Measurements from ENCODE around the gene YAF2. TPM values are rescaled to one million over a fixed set of nuclear protein-coding genes. Genes with fewer than 3 reads are reported as not detected.
"Not testable (repeated sequence)": the region's sequence is repeated elsewhere in the genome, so short reads cannot be mapped to it uniquely, and the experiment has no call there.

Gene YAF2
- total and polyA plus RNA-seq, 10 donors, result 15.9 to 83.7 (median 49.2) TPM

GRCh38 chr12:42217656-42218055, 20.4 kb downstream of the YAF2 start:
- Histone ChIP-seq H3K27ac (no peak overlapping the region), H3K9me3 (no peaks in the 10 kb centered on the region), H3K4me1 (peaks cover 0 to 78% (median 19%) of the 10 kb centered on the region in 6 donors), H3K4me3 (no peak overlapping the region), H3K27me3 (replicated peaks in 1 of 7) (no peaks in the 10 kb centered on the region), H3K36me3 (no peaks in the 10 kb centered on the region)
- TF ChIP-seq CTCF (IDR thresholded peaks at IDR 0.05 in 8 of 11, conservative IDR thresholded peaks at IDR 0.05 in 3 of 11) (no peak), POLR2AphosphoS5 (IDR thresholded peaks at IDR 0.05) (no peak), POLR2A (IDR thresholded peaks at IDR 0.05) (no peak)
- intact Hi-C loops (cut with DNase I; ENCODE audit: low total_unique reads), result no loop called here
- no peak for DNase-seq

GRCh38 chr12:42216737-42217136, 21.3 kb downstream of the YAF2 start:
- TF ChIP-seq POLR2A (IDR thresholded peaks at IDR 0.05), result no peak
- no peak for TF ChIP-seq CTCF (IDR thresholded peaks at IDR 0.05 in 8 of 11, conservative IDR thresholded peaks at IDR 0.05 in 3 of 11)
- TF ChIP-seq POLR2AphosphoS5 (IDR thresholded peaks at IDR 0.05), result no peak
- no peak overlapping the region for H3K4me3 ChIP-seq
- WGBS, 5 donors, result 90 to 98% (median 96%) methylated on average over 1 of the region's 1 CpG
- no peak for DNase-seq
- H3K36me3 ChIP-seq, result no peaks in the 10 kb centered on the region
- H3K27me3 ChIP-seq (replicated peaks in 1 of 7), result no peaks in the 10 kb centered on the region
- no peaks in the 10 kb centered on the region for H3K9me3 ChIP-seq
- no peak overlapping the region for H3K27ac ChIP-seq
- intact Hi-C loops (cut with DNase I; ENCODE audit: low total_unique reads), result no loop called here
- H3K4me1 ChIP-seq, result peaks cover 0 to 70% (median 18%) of the 10 kb centered on the region in 6 donors

- WGBS, 5 donors, result 94 to 97% (median 95%) methylated on average over 4 of the region's 4 CpGs
- H3K9me3 ChIP-seq; H3K27me3 ChIP-seq (replicated peaks in 1 of 7); H3K36me3 ChIP-seq; DNase-seq; H3K27ac ChIP-seq; intact Hi-C loops (cut with DNase I; ENCODE audit: low total_unique reads); H3K4me3 ChIP-seq: not testable (repeated sequence)
- H3K4me1 ChIP-seq, result peaks cover 0 to 62% (median 13%) of the 10 kb centered on the region in 6 donors
Measured at GRCh38 chr12:42215759-42216158, 22.3 kb downstream of the YAF2 start.

GRCh38 chr12:42213954-42214426, 24.1 kb downstream of the YAF2 start:
- Histone ChIP-seq H3K27ac (no peak overlapping the region), H3K4me3 (no peak overlapping the region), H3K36me3 (peaks cover 0 to 20% (median 11%) of the 10 kb centered on the region in 6 donors), H3K27me3 (replicated peaks in 1 of 7) (no peaks in the 10 kb centered on the region), H3K4me1 (peaks cover 0 to 47% (median 5%) of the 10 kb centered on the region in 6 donors), H3K9me3 (no peaks in the 10 kb centered on the region)
- TF ChIP-seq CTCF (IDR thresholded peaks at IDR 0.05 in 8 of 11, conservative IDR thresholded peaks at IDR 0.05 in 3 of 11) (no peak), POLR2A (IDR thresholded peaks at IDR 0.05) (no peak), POLR2AphosphoS5 (IDR thresholded peaks at IDR 0.05) (no peak)
- intact Hi-C loops (cut with DNase I; ENCODE audit: low total_unique reads), result no loop called here
- DNase-seq, result no peak
- 62 to 80% (median 73%) methylated on average over 2 of the region's 2 CpGs for WGBS, 5 donors

- intact Hi-C loops (cut with DNase I; ENCODE audit: low total_unique reads), result no loop called here
- Histone ChIP-seq H3K4me3 (no peak overlapping the region), H3K9me3 (no peaks in the 10 kb centered on the region), H3K4me1 (peaks cover 0 to 47% (median 4%) of the 10 kb centered on the region in 6 donors), H3K27ac (no peak overlapping the region), H3K36me3 (peaks cover 0 to 28% (median 13%) of the 10 kb centered on the region in 6 donors), H3K27me3 (replicated peaks in 1 of 7) (no peaks in the 10 kb centered on the region)
- no peak for DNase-seq
- 83 to 97% (median 92%) methylated on average over 2 of the region's 2 CpGs for WGBS, 5 donors
- TF ChIP-seq POLR2AphosphoS5 (IDR thresholded peaks at IDR 0.05) (no peak), CTCF (IDR thresholded peaks at IDR 0.05 in 8 of 11, conservative IDR thresholded peaks at IDR 0.05 in 3 of 11) (no peak), POLR2A (IDR thresholded peaks at IDR 0.05) (no peak)
Measured at GRCh38 chr12:42213023-42213422, 25.0 kb downstream of the YAF2 start.
